Jurkat, Clone E6-1 (cell line): ENCODE results near the gene DELE1.
A peak's percentile ranks its signal among the peaks of the same experiment; 100 is the strongest.
"Not testable (repeated sequence)": the region's sequence is repeated elsewhere in the genome, so short reads cannot be mapped to it uniquely, and the experiment has no call there.

ENCODE experiments used
- DNase-seq: peaks from one replicate; pipeline ENCODE4 v3.0.0-alpha.2; 2011; ENCODE audit warnings: low read depth, low spot score
- H3K4me3 ChIP-seq: 2 replicates; pipeline ENCODE4 v1.5.1; 2011; ENCODE audit warnings: mild to moderate bottlenecking, low read length, control low read depth, moderate library complexity

Gene DELE1

DNA sequence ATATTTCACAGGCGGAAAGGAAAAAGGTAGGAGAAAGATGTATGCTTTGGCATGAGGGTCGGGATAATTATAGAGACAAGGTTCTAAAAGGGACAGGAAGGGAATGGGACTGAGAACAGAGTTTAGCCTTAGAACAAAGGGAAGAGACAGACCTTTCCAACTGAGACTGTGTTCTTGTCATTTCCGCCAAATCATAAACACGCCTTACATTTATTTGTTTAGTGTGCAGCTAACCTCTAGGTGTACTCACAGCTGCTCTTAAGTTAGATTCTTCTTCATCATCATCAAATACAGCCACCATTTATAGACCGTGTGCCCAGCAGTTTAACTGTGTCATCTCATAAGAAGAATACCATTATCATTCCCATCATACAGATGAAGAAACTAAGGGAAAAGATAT, 5.9 kb upstream of the DELE1 start:
- no peak for DNase-seq
- no peak overlapping the region for H3K4me3 ChIP-seq

DNA sequence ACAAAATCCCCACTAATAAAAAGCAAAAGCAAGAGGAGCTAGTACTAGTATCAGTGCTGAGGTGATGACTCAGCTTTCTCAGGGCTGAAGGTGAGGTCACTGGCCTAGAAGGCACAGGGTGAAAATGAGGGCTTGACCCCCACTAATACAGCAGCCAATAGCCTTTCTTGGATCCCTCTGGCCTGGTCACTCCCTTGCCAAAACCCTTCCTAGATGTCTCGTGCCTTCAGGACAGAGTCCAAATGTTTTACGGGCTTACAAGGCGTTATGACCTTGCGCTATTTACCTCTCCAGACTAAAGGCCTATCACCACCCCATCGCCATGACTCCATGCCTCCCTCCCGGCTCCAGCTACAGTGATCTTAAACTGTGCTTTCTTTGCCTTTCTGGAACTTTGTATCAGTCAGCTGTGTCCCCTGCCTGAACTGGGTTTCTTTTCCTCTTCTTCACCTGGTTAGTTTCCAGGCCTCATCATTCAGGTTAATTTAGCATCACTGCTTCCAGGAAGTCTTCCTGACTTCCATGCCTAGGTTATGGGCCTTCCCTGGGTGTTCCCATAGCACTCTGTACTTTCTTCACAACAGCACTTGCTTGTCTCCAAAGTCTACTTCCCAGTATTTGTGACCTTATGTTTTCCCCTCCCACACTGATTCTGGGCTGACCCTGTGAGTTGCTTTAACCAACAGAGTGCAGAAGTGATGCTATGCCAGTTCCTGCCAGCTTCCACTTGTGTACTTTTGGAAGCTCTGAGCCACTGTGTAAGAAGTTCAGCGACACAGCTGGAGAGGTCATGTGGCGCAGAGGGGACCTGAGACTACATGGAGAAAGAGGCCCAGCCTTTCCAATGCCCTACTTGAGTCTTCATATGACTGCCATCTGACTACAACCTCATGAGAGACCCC, 4.2 kb upstream of the DELE1 start:
- no peak overlapping the region for H3K4me3 ChIP-seq
- DNase-seq = no peak

DNA sequence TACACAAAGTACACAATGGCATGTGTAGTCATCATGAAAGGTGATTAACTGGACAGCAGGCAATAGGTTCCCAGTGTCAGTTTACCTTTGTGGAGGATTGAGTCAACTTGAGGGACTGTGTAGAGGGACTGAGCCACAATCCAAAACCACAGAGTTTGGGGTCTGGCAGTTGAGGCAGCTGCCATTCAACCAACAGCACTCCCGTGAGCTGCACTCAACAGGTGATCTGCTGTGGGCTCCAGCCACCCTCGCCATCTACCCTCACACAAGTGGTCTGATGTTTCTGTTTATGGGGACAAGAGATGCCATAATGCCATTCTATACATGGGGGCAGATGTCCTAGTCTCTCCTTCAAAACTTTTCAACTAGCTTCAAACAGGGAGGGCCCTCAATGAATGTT, 2.9 kb upstream of the DELE1 start:
- DNase-seq = no peak
- H3K4me3 ChIP-seq = no peak overlapping the region

DNA sequence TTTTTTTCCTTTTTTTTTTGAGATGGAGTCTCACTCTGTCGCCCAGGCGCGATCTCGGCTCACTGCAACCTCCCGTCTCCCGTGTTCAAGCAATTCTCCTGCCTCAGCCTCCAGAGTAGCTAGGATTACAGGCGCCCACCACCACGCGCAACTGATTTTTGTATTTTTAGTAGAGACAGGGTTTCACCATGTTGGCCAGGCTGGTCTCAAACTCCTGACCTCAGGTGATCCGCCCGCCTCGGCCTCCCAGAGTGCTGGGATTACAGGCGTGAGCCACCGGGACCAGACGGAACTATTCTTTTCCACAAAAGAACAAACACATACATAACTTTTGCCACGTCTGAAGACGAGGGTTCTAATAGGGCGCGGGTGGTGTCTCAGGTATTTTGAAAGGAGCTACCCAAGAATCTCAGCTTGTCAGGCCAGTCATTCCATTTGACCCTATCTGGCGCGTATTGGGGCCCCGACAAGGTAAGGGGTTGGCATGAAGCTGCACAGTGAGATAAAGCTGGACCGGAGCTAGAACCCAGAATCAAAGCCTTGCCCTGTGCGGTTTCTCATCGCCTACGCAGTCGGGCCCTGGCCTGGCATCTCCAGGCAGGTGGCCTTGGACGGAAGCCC, 734 bp upstream of the DELE1 start:
- H3K4me3 ChIP-seq = peak overlapping the region; percentile 71
- not testable (repeated sequence) for DNase-seq

DNA sequence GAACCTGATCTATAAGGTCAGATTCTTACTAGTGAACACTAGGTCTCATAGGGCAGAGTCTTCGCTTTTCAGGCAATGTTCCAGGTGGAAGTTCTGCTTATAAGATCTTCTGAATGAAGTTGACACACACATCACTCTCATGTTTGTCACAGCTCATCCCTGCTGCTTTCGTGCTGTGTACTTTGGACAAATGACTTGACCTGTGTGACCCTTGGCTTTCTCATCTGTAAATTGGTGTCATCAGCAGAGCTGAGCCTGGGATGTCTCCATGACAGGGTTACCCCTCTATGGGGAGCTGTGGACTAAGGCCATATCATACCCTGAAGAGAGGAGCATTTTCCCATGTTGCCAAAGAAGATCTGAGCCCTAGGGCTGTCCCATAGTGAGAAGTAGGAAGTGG, 2.8 kb downstream of the DELE1 start:
- DNase-seq = no peak
- H3K4me3 ChIP-seq = no peak overlapping the region

DNA sequence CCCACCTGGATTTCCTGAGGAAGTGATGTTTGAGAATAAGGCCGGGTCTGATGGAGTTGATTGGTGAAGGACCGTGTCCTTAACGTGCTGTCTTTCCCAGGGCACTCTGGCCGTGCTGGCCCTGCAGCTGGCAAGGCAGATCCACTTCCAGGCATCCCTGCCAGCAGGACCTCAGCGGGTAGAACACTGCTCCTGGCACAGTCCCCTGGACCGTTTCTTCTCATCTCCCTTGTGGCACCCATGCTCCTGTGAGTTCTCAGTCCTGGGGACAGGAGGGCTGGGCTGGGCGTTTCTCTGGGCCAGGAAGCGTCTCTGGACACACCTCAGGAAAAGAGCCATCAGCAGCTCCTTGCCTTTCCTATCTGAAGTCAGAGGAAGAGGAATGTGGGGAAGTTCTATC, 4.4 kb downstream of the DELE1 start:
- no peak for DNase-seq
- no peak overlapping the region for H3K4me3 ChIP-seq

DNA sequence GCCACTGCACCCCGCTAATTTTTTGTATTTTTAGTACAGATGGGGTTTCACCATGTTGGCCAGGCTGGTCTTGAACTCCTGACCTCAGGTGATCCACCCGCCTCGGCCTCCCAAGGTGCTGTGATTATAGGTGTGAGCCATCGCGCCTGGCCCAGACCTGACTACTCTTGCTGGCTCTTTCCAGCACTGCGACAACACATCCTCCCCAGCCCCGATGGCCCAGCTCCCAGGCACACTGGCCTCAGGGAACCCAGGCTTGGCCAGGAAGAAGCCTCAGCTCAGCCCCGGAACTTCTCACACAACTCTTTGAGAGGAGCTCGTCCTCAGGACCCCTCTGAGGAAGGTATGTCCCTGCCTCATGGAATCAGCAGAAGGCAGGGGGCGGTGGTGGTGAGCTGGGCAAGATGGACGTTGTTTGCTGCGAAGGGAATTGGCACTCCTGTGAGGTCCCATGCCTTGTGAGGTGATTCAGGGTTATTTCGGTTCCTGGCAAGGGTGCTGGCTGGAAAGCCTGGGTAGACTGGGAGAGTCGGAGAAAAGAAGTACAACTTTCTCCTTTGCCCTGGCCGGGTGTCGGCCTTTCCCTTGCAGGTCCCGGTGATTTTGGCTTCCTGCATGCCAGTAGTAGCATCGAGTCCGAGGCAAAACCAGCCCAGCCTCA, 5.9 kb downstream of the DELE1 start:
- DNase-seq = no peak

DNA sequence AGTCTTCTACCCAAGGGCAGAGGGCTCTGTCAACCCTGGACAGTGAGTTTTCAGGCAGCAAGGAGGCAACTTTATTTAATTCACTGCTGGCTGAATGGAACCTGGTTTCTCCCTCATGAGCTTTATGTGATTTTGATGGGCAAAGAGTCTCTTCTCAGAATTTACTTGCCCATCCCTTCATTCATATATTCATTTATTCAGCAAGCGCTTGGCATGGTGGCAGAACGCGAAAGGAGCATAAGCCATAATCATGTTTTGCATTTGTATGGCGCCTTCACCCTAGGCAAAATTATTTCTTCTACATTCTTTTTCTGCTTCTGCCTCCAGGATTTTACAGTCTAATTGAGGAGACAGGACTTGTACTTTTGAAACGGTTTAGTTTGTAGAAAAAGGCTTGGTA, 8.0 kb downstream of the DELE1 start:
- no peak for DNase-seq

More for the DNA sequence above, 5.9 kb downstream of the DELE1 start:
- H3K4me3 ChIP-seq = no peak overlapping the region

DNA sequence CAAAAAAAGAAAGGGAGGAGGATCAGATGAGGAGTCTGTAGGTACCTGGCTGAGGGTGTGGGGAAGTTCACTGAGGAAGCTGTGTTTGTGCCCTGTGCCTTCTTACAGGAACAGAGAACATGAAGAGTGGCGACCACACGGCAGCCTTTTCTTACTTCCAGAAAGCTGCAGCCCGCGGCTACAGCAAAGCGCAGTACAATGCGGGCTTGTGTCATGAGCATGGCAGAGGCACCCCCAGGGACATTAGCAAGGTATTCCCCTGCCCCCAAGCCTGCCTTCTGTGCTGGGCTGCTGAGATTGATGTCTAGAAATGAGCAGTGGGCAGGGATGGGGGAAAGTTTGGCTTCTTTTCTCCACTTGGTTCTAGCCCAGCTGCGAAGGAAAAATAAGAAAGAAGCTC, 9.5 kb downstream of the DELE1 start:
- no peak overlapping the region for H3K4me3 ChIP-seq
- no peak for DNase-seq

More for the DNA sequence above, 8.0 kb downstream of the DELE1 start:
- no peak overlapping the region for H3K4me3 ChIP-seq

DNA sequence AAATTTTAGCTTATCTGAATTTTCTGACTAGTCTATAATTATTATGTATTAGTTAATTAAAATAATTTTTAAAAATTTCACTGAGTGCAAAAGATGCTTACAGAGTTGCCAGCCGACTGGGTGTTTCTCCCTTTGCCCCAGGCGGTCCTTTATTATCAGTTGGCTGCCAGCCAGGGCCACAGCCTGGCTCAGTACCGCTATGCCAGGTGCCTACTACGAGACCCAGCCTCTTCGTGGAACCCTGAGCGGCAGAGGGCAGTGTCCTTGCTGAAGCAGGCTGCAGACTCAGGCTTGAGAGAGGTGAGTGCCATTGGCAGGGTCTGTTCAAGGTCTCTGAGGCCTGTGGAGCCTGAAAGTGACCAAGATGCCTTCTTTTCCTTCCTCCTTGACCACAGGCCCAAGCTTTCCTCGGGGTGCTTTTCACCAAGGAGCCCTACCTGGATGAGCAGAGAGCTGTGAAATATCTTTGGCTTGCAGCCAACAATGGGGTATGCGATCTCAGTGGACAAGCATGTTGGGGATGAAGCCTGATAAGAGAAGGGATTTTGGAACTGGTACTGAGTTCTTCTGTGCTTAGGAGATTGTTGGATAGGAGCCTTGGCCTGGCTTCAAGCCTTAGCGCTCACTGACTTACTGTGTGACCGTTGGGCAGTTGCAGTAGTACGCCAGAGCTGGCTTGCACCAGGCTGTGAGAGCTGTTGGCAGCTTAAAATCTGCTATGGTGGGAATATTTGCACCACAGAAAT, 10.6 kb downstream of the DELE1 start:
- H3K4me3 ChIP-seq = no peak overlapping the region
- no peak for DNase-seq

DNA sequence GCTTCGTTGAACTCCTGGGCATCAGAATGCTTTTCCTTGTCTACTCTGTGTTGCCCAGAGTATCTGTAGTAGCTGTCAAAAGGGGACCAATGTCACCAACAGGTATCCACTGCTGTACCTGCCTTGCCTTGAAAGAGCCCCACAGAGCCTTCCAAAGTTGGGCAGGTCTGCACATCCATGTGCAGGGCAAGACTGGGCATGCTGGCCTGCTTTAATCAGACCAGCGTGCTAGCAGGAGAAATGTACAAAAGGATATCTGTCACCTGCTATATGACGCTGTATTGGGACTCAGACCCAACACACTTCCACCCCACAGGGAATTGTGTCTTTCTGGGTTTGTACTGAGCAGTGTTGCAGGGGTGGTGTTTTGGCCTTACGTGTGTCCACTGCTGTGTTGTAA, 11.9 kb downstream of the DELE1 start:
- no peak overlapping the region for H3K4me3 ChIP-seq
- DNase-seq = no peak

DNA sequence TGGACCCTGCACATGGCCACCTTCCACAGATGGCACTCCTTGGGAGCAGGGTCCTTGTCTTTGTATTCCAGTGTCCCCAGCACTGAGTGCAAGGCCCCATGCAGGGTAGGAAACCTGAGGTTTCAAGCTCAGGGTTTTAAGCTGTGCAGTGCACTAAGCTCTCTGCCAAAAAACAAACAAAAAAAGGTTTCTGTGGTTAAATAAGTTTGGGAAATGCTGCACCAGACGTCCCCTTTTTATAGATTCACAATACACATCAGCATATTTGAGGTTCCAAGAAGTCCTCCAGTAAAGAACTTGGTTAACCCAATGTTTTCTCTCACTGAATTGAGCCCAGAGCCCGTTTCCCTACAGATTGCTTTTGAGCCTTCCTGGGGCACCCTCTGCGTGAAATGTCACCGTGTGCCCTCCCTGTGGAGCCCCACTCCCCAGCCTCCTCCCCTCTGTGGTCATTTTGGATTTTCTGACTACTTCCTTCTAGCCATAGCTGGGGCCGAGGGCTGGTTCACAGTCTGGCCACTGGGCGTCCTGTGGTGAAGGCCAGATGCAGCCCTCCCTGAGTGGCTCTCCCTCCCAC, 17.1 kb downstream of the DELE1 start:
- no peak for DNase-seq
- no peak overlapping the region for H3K4me3 ChIP-seq

DNA sequence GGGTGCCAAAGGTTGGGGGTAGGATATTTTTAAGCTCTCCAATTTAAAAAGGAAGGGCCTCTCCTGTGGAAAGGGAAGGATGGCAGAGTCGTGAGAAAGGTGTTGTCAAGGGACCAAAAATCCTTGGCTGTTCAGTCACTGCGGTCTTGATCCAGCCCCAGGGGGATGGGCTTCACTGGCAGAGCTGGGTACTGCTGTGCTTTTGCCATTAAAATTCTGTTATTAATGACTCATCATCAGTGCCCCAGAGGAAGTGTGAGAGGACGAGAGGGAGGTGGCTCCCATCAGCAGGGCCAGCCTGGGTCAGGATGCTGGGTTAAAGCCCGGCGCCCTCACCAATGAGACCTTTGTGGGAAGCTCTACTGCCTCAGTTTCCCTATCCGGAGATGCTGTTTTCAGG, 17.6 kb downstream of the DELE1 start:
- DNase-seq = no peak

DNA sequence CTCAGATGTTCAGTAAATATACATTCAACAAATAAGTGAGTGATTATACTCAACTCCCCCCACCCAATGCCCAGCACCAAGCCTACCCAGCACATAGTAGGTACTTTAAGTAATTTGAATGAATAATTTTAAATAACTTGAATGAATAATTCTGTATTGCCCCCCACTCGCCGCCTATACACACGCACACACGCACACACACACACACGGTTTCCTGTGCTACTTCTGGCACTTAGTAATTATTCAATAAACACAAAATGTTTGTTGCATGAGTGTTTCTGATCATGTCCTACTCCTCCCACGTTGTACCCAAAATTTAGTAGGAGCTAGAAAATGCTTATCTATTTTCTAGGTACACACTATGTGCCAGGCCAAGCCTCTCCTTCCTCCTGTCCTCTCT, 18.1 kb downstream of the DELE1 start:
- no peak for DNase-seq
- H3K4me3 ChIP-seq = no peak overlapping the region

More for the DNA sequence above, 17.6 kb downstream of the DELE1 start:
- no peak overlapping the region for H3K4me3 ChIP-seq

DNA sequence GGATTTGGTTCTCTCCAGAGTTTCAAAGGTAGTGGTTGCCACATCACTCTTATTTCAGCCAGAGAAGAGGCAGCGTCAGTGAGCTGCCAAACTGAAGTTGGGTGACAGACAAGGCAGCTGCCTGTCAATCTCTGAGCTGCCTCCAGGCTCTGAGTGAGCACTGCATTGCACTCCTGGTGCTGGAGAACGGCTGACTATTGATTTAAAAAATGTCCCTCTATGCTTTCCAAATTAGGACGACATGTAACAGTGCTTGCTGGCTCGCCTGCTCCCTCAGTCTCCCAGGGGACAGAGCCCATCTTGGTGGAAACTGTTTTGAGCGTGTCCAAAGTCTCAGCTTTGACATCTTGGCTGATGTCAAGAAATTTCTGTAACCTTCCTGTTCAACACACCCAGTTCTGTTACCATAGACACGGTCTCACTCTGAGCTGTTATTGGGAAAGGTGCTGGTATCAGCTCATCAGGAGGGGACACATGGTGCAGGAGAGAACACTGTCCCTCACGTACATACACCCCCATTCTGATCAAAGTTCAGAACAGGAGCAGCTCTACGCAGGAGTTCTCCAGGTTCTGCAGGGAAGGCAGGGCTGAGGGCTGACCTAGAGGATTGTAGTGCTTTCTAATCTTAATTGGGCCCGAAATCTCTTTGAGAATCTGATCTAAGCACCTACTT, 18.6 kb downstream of the DELE1 start:
- no peak for DNase-seq

DNA sequence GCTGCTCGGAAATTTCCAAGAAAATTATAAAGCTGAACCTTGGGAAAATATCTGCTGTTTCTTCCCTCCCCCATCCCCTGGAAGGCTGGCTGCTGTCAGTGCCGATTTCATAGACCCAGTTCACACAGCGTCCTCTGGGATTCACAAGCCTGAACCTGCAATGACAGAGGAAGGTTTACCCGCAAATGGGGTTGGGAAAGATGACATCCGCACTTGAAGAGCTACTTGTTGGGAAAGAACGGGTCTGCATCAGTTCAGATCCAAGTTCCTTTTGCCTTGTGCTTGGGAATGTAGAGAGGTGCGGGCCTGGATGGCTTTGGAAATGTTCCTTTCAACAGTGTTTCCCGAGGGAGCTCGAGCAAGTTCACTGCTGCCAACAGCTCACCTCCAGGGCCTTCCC, 20.4 kb downstream of the DELE1 start:
- H3K4me3 ChIP-seq = no peak overlapping the region
- no peak for DNase-seq

More for the DNA sequence above, 18.6 kb downstream of the DELE1 start:
- H3K4me3 ChIP-seq = no peak overlapping the region

DNA sequence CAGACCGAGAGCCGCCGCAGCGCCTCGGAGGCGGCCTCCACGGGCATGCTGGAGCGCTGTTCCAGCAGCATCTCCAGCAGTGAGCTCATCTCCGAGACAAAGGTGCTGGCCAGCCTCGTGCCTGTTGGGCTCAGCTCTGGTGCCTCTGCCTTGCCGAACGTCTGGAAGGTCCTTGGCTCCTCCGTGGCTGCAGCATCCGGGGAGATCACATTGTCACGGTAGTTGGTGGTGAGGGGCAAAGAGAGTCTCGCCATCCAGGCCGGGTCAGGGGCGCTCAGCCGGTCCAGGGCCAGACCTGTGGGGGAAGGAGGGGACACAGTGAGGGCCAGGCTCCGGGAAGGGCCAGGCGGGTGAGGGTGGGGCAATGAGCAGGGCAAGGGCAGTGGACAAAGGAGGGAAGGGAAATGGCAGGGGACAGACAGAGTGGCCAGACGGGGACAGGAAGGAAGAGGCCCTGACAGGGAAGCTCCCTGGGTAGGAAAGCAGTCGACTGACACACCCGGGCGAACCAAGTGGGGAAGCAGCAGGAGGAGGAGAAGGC, 21.9 kb downstream of the DELE1 start:
- no peak overlapping the region for H3K4me3 ChIP-seq
- no peak for DNase-seq

DNA sequence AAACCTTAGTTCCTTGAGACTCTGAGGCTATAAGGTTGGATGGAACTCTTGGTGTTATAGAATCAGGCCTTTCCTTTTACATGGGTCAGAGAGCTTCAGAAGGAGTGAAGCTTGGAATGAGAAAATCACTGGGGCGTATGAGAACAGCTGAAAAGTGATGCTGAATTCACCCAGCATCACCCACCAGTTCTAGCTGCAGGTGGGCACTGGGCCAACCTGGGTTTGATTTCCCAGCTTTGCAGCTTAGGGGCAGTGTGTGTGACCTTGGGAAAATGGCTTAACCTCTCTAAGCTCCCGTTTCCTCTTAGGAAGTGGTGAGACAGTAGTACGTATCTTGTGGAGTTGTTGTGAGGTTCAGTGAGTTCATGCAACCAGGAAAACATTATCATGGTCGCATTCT, 23.6 kb downstream of the DELE1 start:
- no peak overlapping the region for H3K4me3 ChIP-seq
- DNase-seq = no peak
